RWPE2 (cell line): Measurements from ENCODE around the gene MAP4K4.
A peak's percentile ranks its signal among the peaks of the same experiment; 100 is the strongest.

Experiments
- ATAC-seq: fragments of 200-7000 bp; cut with Tn5 transposase; 3 replicates; pipeline ENCODE4 v1.9.1; 2021; ENCODE audit warnings: low read depth
- DNase-seq: peaks from one replicate; pipeline ENCODE4 v3.0.0-alpha.2; 2020; ENCODE audit warnings: low spot score
- H3K27ac ChIP-seq: fragments of 450-650 bp; 2 replicates; pipeline ENCODE4 v1.5.1; 2017; ENCODE audit warnings: mild to moderate bottlenecking; ENCODE audit not compliant: poor library complexity, severe bottlenecking
- H3K27me3 ChIP-seq: fragments of 250-450 bp; sonication (Bioruptor Pico); 2 replicates; pipeline ENCODE4 v1.5.1; 2021; ENCODE audit warnings: mild to moderate bottlenecking, moderate library complexity; ENCODE audit not compliant: insufficient read depth, poor library complexity, severe bottlenecking
- H3K36me3 ChIP-seq: fragments of 250-450 bp; sonication (Bioruptor Pico); 2 replicates; pipeline ENCODE4 v1.5.1; 2020; ENCODE audit warnings: low read depth, mild to moderate bottlenecking, moderate library complexity
- H3K4me1 ChIP-seq: fragments of 250-450 bp; sonication (Bioruptor Pico); 2 replicates; pipeline ENCODE4 v1.5.1; 2021; ENCODE audit warnings: mild to moderate bottlenecking, moderate library complexity; ENCODE audit not compliant: insufficient read depth, poor library complexity, severe bottlenecking
- H3K4me3 ChIP-seq: fragments of 250-450 bp; sonication (Bioruptor Pico); 2 replicates; pipeline ENCODE4 v1.5.1; 2021; ENCODE audit warnings: mild to moderate bottlenecking, moderate library complexity; ENCODE audit not compliant: severe bottlenecking
- H3K9me3 ChIP-seq: fragments of 250-450 bp; sonication (Bioruptor Pico); 2 replicates; pipeline ENCODE4 v1.5.1; 2021; ENCODE audit warnings: mild to moderate bottlenecking, moderate library complexity; ENCODE audit not compliant: severe bottlenecking
- TF ChIP-seq, protein P1 (sequence below): fragments of 450-650 bp; IDR thresholded peaks from one replicate; pipeline ENCODE4 v1.5.1; 2017; ENCODE audit warnings: mild to moderate bottlenecking, moderate library complexity; ENCODE audit not compliant: poor library complexity, severe bottlenecking

Gene MAP4K4

DNA sequence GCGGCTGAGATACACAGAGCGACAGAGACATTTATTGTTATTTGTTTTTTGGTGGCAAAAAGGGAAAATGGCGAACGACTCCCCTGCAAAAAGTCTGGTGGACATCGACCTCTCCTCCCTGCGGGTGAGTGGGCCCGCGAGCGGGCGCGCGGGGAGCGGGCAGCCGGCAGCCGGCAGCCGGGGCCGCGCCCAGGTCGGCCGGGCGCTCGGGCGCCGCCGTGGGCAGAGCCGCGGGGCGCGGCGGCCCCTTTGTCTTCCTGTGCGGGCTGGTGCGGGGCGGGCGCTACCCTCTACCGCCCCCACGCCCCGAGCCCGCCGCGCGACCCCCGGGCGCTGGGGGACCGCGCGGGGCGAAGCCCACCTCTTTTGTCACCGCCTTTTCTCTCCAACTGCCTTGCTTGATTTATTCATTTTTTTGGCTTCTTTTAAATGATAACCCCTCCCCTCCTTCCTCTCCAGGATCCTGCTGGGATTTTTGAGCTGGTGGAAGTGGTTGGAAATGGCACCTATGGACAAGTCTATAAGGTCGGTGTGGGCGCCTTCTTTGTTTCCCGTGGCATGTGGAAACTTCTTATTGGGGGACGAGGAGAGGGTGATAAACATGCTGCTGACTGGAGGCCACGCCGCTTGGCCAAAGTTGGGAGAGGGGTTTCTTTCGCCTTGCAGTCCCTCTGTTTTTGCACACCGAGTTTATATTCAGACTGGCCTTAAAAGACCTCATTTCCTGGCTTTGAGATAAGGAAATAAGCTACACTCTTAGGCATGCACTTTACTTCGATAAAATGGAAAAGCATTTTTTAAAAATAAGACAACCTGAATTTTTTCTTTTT is 722 bp downstream of the MAP4K4 start:
- Histone ChIP-seq H3K4me3 (peak overlapping the region; percentile 95), H3K9me3 (no peaks in the 10 kb centered on the region), H3K36me3 (peaks cover 49% of the 10 kb centered on the region), H3K27me3 (no peaks in the 10 kb centered on the region), H3K27ac (peak overlapping the region; percentile 77), H3K4me1 (peaks cover 14% of the 10 kb centered on the region)
- DNase-seq (no peak), ATAC-seq (no peak)
- TF ChIP-seq, protein P1, sequence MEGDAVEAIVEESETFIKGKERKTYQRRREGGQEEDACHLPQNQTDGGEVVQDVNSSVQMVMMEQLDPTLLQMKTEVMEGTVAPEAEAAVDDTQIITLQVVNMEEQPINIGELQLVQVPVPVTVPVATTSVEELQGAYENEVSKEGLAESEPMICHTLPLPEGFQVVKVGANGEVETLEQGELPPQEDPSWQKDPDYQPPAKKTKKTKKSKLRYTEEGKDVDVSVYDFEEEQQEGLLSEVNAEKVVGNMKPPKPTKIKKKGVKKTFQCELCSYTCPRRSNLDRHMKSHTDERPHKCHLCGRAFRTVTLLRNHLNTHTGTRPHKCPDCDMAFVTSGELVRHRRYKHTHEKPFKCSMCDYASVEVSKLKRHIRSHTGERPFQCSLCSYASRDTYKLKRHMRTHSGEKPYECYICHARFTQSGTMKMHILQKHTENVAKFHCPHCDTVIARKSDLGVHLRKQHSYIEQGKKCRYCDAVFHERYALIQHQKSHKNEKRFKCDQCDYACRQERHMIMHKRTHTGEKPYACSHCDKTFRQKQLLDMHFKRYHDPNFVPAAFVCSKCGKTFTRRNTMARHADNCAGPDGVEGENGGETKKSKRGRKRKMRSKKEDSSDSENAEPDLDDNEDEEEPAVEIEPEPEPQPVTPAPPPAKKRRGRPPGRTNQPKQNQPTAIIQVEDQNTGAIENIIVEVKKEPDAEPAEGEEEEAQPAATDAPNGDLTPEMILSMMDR, result no peak

- peak; percentile 15; the same call in 1 of the 3 replicates for ATAC-seq
- H3K4me3 ChIP-seq, result peak overlapping the region; percentile 95
- TF ChIP-seq, protein P1, result no peak
- H3K27ac ChIP-seq, result peak overlapping the region; percentile 77
- no peaks in the 10 kb centered on the region for H3K9me3 ChIP-seq
- no peak for DNase-seq
- H3K36me3 ChIP-seq, result peaks cover 49% of the 10 kb centered on the region
- peaks cover 21% of the 10 kb centered on the region for H3K4me1 ChIP-seq
- no peaks in the 10 kb centered on the region for H3K27me3 ChIP-seq
Measured at GRCh38 chr2:101698844-101699754, 1.6 kb downstream of the MAP4K4 start.

DNA sequence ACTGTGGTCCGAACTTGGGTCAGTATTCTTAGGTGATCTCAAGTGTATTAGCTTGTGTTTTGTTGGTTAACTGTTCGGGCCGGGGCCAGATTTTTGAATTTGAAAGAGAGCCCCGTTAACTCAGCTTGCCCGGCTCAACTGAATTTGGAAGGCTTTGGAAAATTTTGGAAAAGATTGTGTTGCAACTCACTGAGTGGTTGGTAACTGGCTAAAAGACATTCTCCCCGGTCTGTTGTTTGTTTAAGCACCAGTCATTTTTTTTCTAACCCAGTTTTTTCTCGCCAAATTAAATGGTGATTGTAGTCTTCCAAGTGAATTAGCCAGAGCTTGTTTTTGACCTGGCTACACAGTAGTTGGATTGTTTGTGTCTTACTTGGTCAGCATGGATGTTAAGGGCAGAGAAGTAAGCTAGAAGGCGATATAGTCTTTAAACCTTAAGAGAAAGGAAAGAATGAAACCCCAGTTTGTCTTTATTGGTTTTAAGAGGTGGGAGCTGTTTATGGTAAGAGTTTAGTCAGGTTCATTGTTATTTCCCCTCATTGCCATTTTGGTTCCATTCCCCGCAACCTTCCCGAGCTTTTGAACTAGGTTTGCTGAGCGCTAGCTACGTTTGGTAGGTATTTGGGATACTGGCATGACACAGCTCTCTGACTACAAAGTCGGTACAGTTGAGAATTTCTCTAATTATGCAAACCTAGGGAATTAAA is 2.4 kb downstream of the MAP4K4 start:
- Histone ChIP-seq H3K27me3 (no peaks in the 10 kb centered on the region), H3K36me3 (peaks cover 49% of the 10 kb centered on the region), H3K4me1 (peaks cover 28% of the 10 kb centered on the region), H3K27ac (peak overlapping the region; percentile 77), H3K4me3 (peak overlapping the region; percentile 95), H3K9me3 (no peaks in the 10 kb centered on the region)
- no peak for DNase-seq
- ATAC-seq, result no peak
- TF ChIP-seq, protein P1, result no peak

- Histone ChIP-seq H3K9me3 (no peaks in the 10 kb centered on the region), H3K4me1 (peaks cover 55% of the 10 kb centered on the region), H3K27ac (peak overlapping the region; percentile 39), H3K36me3 (peaks cover 51% of the 10 kb centered on the region), H3K4me3 (no peak overlapping the region), H3K27me3 (no peaks in the 10 kb centered on the region)
- ATAC-seq (peak; percentile 64), DNase-seq (no peak)
- TF ChIP-seq, protein P1, result no peak
Measured at GRCh38 chr2:101704046-101704466, 6.5 kb downstream of the MAP4K4 start.
